HepG2 (cell line): ENCODE data around the gene ANXA6. TPM values are rescaled to one million over a fixed set of nuclear protein-coding genes. Genes with fewer than 3 reads are reported as not detected.

ENCODE experiments used
- ATAC-seq: fragments of 200-7000 bp; cut with Tn5 transposase; 3 replicates; pipeline ENCODE4 v1.9.1; 2020; ENCODE audit warnings: mild to moderate bottlenecking, moderate library complexity
- BruUV-seq: library from RNA; stranded (reverse); fragments of 400-500 nt; replicated peaks from 2 replicates; lab custom pipeline; 2021; lab: Mats Ljungman, UMichigan
- CTCF ChIA-PET: fragments of 300-600 bp; formaldehyde crosslinking; extraction: SDS; loops from one replicate; lab custom pipeline; 2021; ENCODE audit warnings: low total read pairs, inconsistent platforms, low intra/inter-chr PET ratio; lab: Yijun Ruan, JAX
- POLR2A ChIA-PET: fragments of 350-600 bp; sonication (Branson Sonifier 250); formaldehyde crosslinking; loops from one replicate; lab custom pipeline; 2020; ENCODE audit warnings: antibody characterized with exemption, inconsistent platforms; lab: Yijun Ruan, JAX
- DNase-seq: peaks from one replicate; pipeline ENCODE4 v3.0.0-alpha.2; 2015; ENCODE audit warnings: low spot score
- FAIRE-seq: peaks from 3 replicates; lab custom pipeline; 2011; peaks lifted over from hg19 to GRCh38; lab: Jason Lieb, UNC
- H2AFZ ChIP-seq: one replicate; pipeline ENCODE4 v1.6.1; 2011; ENCODE audit warnings: low read length, inconsistent platforms
- H3K27ac ChIP-seq: fragments of 300-600 bp; 3 replicates; pipeline ENCODE4 v1.8.0; 2011; ENCODE audit warnings: mixed run types, mild to moderate bottlenecking, mixed read lengths, low read length, inconsistent platforms; ENCODE audit not compliant: insufficient read depth; ENCODE audit errors: extremely low read length
- H3K27me3 ChIP-seq, 2 experiments: fragments of 200-600 bp in 1 of 2; 2 replicates in 1 of 2; 3 replicates in 1 of 2; pipeline versions ENCODE4 v1.6.0 to v1.8.0; 2011; ENCODE audit warnings: low read length in 2 of 2, mild to moderate bottlenecking in 2 of 2, moderate library complexity in 2 of 2, inconsistent platforms in 1 of 2; ENCODE audit not compliant: insufficient read depth in 2 of 2, control insufficient read depth in 1 of 2
- H3K36me3 ChIP-seq, 2 experiments: fragments of 200-600 bp in 1 of 2; replicated peaks in 1 of 2; 2 replicates in 1 of 2; 3 replicates in 1 of 2; pipeline versions ENCODE4 v1.5.1 to v1.8.0; 2011; ENCODE audit warnings: low read length in 2 of 2, inconsistent platforms in 1 of 2; ENCODE audit not compliant: insufficient read depth in 2 of 2, control insufficient read depth in 1 of 2
- H3K4me1 ChIP-seq: 2 replicates; pipeline ENCODE4 v1.5.1; 2012; ENCODE audit warnings: low read length, inconsistent platforms; ENCODE audit not compliant: insufficient read depth
- H3K4me2 ChIP-seq: 2 replicates; pipeline ENCODE4 v1.6.0; 2011; ENCODE audit warnings: low read depth, low read length, inconsistent platforms
- H3K4me3 ChIP-seq, 3 experiments: fragments of 200-600 bp in 1 of 3; sonication (generic), shearing (Covaris generic) in 1 of 3; replicated peaks in 1 of 3; 2 replicates each; pipeline ENCODE4 v1.5.1; 2011 to 2016; ENCODE audit warnings: low read length in 3 of 3, inconsistent platforms in 2 of 3, low read depth in 2 of 3, mild to moderate bottlenecking in 2 of 3, control low read depth in 1 of 3, mixed read lengths in 1 of 3; ENCODE audit not compliant: insufficient read depth in 1 of 3
- H3K79me2 ChIP-seq: one replicate; pipeline ENCODE4 v1.6.1; 2011; ENCODE audit warnings: low read length, inconsistent platforms; ENCODE audit not compliant: insufficient read depth
- H3K9ac ChIP-seq: 2 replicates; pipeline ENCODE4 v1.6.0; 2011; ENCODE audit warnings: mild to moderate bottlenecking, low read depth, low read length, inconsistent platforms; ENCODE audit not compliant: insufficient read depth
- H3K9me3 ChIP-seq: 2 replicates; pipeline ENCODE4 v1.5.1; 2012; ENCODE audit warnings: mild to moderate bottlenecking, low read length
- H4K20me1 ChIP-seq: 2 replicates; pipeline ENCODE4 v1.6.0; 2011; ENCODE audit warnings: inconsistent platforms, mild to moderate bottlenecking, low read length, moderate library complexity; ENCODE audit not compliant: insufficient read depth
- SRSF1 ChIP-seq: fragments of 200-400 bp; formaldehyde crosslinking; optimal IDR thresholded peaks from 2 replicates; pipeline ENCODE3; 2017; ENCODE audit warnings: mild to moderate bottlenecking, low read depth, low read length, moderate library complexity
- STAT6 ChIP-seq: sonication (generic); formaldehyde crosslinking; IDR thresholded peaks from 2 replicates; pipeline ENCODE4 v1.4.0; 2020; ENCODE audit warnings: missing genetic modification reagents, mild to moderate bottlenecking, borderline replicate concordance
- USF2 ChIP-seq, 2 experiments: sonication (generic) in 1 of 2; formaldehyde crosslinking in 1 of 2; IDR thresholded peaks; 2 replicates each; pipeline versions ENCODE4 v1.5.1 to v1.6.1; 2011 to 2020; ENCODE audit warnings: borderline replicate concordance in 1 of 2, low read depth in 1 of 2, low read length in 1 of 2, mild to moderate bottlenecking in 1 of 2, missing genetic modification reagents in 1 of 2, moderate library complexity in 1 of 2
- WGBS: methylation state at CpG from one replicate; pipeline ENCODE4 v1.1.6; 2017; ENCODE audit warnings: low lambda C conversion rate; 5-methylcytosine and 5-hydroxymethylcytosine counted together
- in situ Hi-C: cut with HindIII; loops from 2 replicates; pipeline ENCODE4 v1.10.0; 2017; ENCODE audit warnings: low pct_unique_long_range_greater_than_20kb; ENCODE audit not compliant: extremely low pct_ligation_motif_present
- intact Hi-C: fragments of 100-400 bp; cut with micrococcal nuclease; formaldehyde crosslinking; loops from one replicate; pipeline ENCODE4 v1.10.0; 2022; ENCODE audit not compliant: unreplicated experiment
- polyA plus RNA-seq, 8 experiments: library from polyadenylated mRNA; depleted of rRNA in 3 of 8; stranded (reverse) in 7 of 8; unstranded in 1 of 8; fragments of >200 nt; fragmentation: Illumina TruSeq in 4 of 8; extraction: Trizol in 4 of 8; gene quantifications; 2 replicates each; pipeline versions ENCODE4 v1.2.1 to v1.2.3, GENCODE V29; 2011 to 2016; ENCODE audit warnings: low read depth in 4 of 8, missing spikeins in 1 of 8, mixed read lengths in 1 of 8; ENCODE audit not compliant: insufficient read depth in 1 of 8
- total RNA-seq, 5 experiments: library from RNA; depleted of rRNA; stranded (reverse); fragments of >200 nt; fragmentation: Illumina TruSeq; extraction: Trizol; gene quantifications; 2 replicates each; pipeline ENCODE4 v1.2.3, GENCODE V29; 2016; ENCODE audit warnings: low read depth in 1 of 5

Gene ANXA6
- total and polyA plus RNA-seq, 2 of the 13 experiments (the other 11 are each of a cell fraction or from before 2014, with no cell fraction given) = 103 to 125 TPM

GRCh38 chr5:151144922-151145321 lies 12.7 kb downstream of the ANXA6 start (continued):
- TF ChIP-seq STAT6 (CRISPR knock-in tag) = no peak

GRCh38 chr5:151144275-151144674 lies 13.3 kb downstream of the ANXA6 start:
- no peak for DNase-seq
- 96% methylated on average over 6 of the region's 6 CpGs for WGBS
- no TSS peak for BruUV-seq

More at GRCh38 chr5:151144275-151144674, 13.3 kb downstream of the ANXA6 start:
- FAIRE-seq (no peak), ATAC-seq (no peak)
- Histone ChIP-seq H3K27ac (no peak overlapping the region), H3K4me1 (peaks cover 11% of the 10 kb centered on the region; the same call in 1 of the 2 replicates), H3K9ac (no peak overlapping the region), H3K4me2 (no peak overlapping the region), H3K79me2 (peaks cover 13% of the 10 kb centered on the region), H3K36me3 (peaks cover 15 to 63% of the 10 kb centered on the region in 2 experiments), H3K27me3 (no peaks in the 10 kb centered on the region), H3K4me3 (no peak overlapping the region), H3K9me3 (no peaks in the 10 kb centered on the region)
- in situ Hi-C loops = no loop called here
- TF ChIP-seq USF2 (IDR thresholded peaks at IDR 0.05; ENCODE audit: low read depth, low read length) (no peak), USF2 (CRISPR knock-in tag; IDR thresholded peaks at IDR 0.05; ENCODE audit: borderline replicate concordance) (no peak), SRSF1 (no peak)
- TF ChIP-seq, all 625 proteins: peak for 0
- H2AFZ ChIP-seq = no peak overlapping the region
- CTCF ChIA-PET = no interaction called here
- no peaks in the 10 kb centered on the region; the same call in 1 of the 2 replicates for H4K20me1 ChIP-seq
- intact Hi-C loops = no loop called here
- POLR2A ChIA-PET = no interaction called here
